ENCODE measurements around the gene JAG1. TPM values are rescaled to one million over a fixed set of nuclear protein-coding genes. Genes with fewer than 3 reads are reported as not detected.
A peak's percentile ranks its signal among the peaks of the same experiment; 100 is the strongest.

Gene JAG1
- total RNA-seq, 2 donors from 2014 or later = 66.5 to 102 TPM

DNA sequence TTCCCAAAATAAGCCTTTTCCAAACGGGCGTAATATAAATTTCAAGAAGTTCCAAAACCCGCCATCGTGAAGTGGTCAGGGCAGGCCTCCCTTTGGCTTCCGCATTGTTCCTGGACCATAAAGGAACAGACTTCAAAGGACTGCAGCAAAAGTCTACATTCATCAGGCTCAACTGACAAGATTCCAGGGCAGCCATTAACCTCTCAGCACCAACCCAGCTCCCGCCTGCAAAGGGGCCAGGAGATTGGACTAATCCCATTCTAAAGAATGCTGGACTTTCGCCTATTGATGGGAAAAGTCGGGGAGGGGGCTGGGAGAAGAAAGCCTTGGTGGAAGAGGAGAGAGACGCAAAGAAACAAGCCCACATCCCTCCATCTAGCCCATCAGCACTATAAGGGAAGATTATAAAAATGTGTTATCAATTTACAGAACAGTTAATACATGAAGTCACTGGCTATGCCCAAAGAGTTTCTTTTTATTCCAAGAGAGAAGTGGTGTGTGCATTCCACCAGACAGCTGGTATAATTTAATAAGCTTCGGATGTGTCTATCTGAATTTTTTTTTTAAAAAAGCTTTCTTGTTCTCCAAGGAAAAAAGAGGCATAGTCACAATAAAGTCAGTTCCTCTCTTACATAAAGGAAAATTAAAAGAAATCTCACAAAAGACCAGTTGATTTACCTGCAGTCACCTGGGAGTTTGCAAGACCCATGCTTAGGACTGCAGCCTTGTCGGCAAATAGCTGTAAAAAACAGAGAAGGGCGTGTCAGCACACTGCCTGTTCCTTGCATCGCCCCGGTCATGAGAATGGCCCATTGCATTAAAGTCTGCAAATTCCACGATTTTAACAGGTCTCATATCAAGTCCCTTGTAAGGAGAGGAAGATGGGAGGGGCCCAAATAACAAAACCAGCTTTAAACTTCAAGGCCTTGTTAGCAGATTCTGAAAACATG, 17.8 kb downstream of the JAG1 start:
- no peak for DNase-seq
- H3K4me1 ChIP-seq = peaks cover 13% of the 10 kb centered on the region
- peak overlapping the region in 1 of 2 donors; percentile 53 for H3K9ac ChIP-seq (ENCODE audit: low read depth in 2 of 2, low read length in 2 of 2)
- no peaks in the 10 kb centered on the region for H3K9me3 ChIP-seq
- no peak overlapping the region for H3K27ac ChIP-seq
- peaks cover 2% of the 10 kb centered on the region for H3K36me3 ChIP-seq
- intact Hi-C loops (cut with DNase I) = loop anchor here (10.0 kb wide), 1 partner anchor 101 kb away; no protein-coding TSS in a partner anchor
- H3K4me3 ChIP-seq = no peak overlapping the region
- no peaks in the 10 kb centered on the region for H3K27me3 ChIP-seq
- TF ChIP-seq, protein P1, sequence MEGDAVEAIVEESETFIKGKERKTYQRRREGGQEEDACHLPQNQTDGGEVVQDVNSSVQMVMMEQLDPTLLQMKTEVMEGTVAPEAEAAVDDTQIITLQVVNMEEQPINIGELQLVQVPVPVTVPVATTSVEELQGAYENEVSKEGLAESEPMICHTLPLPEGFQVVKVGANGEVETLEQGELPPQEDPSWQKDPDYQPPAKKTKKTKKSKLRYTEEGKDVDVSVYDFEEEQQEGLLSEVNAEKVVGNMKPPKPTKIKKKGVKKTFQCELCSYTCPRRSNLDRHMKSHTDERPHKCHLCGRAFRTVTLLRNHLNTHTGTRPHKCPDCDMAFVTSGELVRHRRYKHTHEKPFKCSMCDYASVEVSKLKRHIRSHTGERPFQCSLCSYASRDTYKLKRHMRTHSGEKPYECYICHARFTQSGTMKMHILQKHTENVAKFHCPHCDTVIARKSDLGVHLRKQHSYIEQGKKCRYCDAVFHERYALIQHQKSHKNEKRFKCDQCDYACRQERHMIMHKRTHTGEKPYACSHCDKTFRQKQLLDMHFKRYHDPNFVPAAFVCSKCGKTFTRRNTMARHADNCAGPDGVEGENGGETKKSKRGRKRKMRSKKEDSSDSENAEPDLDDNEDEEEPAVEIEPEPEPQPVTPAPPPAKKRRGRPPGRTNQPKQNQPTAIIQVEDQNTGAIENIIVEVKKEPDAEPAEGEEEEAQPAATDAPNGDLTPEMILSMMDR (IDR thresholded peaks at IDR 0.05) = no peak

DNA sequence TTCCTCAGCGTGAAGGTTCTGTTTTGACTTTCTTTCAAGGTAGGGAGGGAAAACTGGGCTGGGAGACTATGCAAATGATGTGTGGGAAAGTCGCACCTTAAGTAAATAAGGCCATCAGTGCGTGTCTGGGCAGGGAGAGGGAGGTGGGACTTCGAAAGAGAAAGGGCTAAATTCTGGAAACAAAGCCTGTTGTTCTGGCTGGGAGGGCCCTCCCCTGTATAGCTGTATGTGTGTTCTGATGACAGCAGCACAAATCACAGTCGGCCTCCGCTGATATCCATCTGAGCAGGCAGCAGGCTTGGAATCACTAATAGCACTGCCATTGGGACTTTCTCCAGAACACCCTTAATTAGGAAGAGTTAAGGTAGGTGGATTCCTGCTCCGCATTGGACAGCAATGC, 19.2 kb downstream of the JAG1 start:
- DNase-seq = peak; percentile 64
- H3K9me3 ChIP-seq = no peaks in the 10 kb centered on the region
- H3K4me3 ChIP-seq = no peak overlapping the region
- intact Hi-C loops (cut with DNase I) = loop anchor here (10.0 kb wide), 1 partner anchor 100 kb away; no protein-coding TSS in a partner anchor
- peaks cover 10% of the 10 kb centered on the region for H3K36me3 ChIP-seq
- H3K27me3 ChIP-seq = no peaks in the 10 kb centered on the region
- peaks cover 13% of the 10 kb centered on the region for H3K4me1 ChIP-seq
- TF ChIP-seq, protein P1 (IDR thresholded peaks at IDR 0.05) = no peak
- H3K27ac ChIP-seq = peak overlapping the region; percentile 63
- H3K9ac ChIP-seq (ENCODE audit: low read depth in 2 of 2, low read length in 2 of 2) = peak overlapping the region in 1 of 2 donors; percentile 53

DNA sequence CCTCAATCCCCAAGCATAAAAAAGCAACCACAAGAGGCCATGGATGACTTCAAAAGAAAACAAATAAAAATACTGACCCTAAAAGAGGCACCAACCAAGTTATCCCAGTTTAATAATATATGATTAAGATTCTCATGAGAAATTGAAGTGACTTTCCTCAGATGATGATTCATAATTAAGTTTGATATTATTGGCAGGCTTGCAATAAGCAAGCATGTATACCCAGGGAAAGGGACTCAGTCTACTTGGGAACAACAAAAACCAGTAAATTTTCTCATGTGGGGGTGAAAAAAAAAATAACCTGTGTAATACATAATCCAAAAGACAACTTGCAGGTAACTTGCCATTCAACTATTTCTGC, 19.6 kb downstream of the JAG1 start:
- Histone ChIP-seq H3K9me3 (no peaks in the 10 kb centered on the region), H3K4me1 (peaks cover 13% of the 10 kb centered on the region), H3K27me3 (no peaks in the 10 kb centered on the region), H3K4me3 (no peak overlapping the region), H3K9ac (ENCODE audit: low read depth in 2 of 2, low read length in 2 of 2) (no peak overlapping the region), H3K27ac (peak overlapping the region; percentile 63), H3K36me3 (peaks cover 12% of the 10 kb centered on the region)
- DNase-seq = no peak
- intact Hi-C loops (cut with DNase I) = loop anchor here (10.0 kb wide), 1 partner anchor 99 kb away; no protein-coding TSS in a partner anchor
- TF ChIP-seq, protein P1 (IDR thresholded peaks at IDR 0.05) = no peak

DNA sequence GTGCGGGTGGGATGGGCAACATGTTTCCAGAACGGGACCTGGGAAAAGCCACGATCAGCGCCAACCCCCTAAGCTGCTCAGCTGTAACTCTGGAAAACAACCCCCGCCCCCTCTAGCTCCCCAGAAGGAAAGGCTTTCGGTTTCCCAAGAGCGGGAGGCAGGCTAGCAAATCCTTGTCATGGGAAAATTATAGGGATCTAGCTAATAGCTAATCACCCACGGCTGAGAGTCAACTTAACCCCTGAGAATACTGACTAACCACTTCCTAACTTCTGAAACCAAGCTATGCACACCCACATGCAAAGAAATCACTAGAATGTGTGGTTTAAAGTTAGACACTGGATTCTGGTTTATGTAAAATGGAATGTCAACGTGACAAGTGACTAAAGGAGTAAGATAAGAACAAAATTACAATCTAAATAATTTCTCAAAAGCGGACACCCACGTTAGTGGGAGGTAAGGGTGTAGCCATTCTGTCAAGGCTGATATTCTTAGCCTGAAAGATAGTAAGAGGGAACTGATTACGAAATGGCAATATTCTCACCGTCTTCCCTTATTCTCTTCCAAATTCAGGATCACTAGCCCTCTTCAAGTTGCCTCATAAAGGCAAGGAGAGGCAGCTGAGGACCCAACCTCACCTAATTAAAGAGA, 20.1 kb downstream of the JAG1 start:
- intact Hi-C loops (cut with DNase I) = loop anchor here (10.0 kb wide), 1 partner anchor 99 kb away; no protein-coding TSS in a partner anchor
- peaks cover 13% of the 10 kb centered on the region for H3K4me1 ChIP-seq
- peaks cover 13% of the 10 kb centered on the region for H3K36me3 ChIP-seq
- H3K4me3 ChIP-seq = no peak overlapping the region
- no peaks in the 10 kb centered on the region for H3K27me3 ChIP-seq
- no peaks in the 10 kb centered on the region for H3K9me3 ChIP-seq
- no peak overlapping the region for H3K9ac ChIP-seq (ENCODE audit: low read depth in 2 of 2, low read length in 2 of 2)
- TF ChIP-seq, protein P1 (IDR thresholded peaks at IDR 0.05) = no peak
- no peak for DNase-seq
- H3K27ac ChIP-seq = peak overlapping the region; percentile 63

DNA sequence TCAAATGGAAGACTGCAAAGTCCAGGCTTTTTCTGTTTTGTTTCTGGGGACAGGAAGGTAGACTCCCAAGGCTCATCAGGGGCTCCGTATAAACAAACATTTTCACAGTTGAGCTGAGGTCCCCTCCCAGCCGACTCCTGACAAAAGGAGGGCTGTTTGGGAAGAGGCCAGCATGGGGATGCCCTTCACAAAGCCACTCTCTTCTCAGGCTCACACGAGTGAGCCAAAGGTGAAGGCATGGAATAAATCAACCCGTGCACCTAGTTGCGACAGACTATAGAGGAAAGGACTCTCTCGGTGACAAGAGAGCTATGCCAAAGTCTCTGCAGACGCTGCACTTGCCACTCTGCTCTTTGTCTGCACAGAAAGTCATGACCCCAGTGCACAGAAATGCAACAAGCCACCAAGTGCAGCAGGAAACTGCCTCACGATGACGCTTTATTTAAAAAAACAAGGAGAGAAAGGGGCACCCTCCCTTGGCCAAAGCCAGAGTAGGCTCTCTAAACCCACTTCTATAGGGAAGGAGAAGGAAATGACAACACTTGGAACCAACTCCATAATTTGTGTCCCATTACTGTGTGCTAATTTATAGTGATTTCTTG, 21.0 kb downstream of the JAG1 start:
- H3K9me3 ChIP-seq = no peaks in the 10 kb centered on the region
- TF ChIP-seq, protein P1 (IDR thresholded peaks at IDR 0.05) = no peak
- no peak overlapping the region for H3K9ac ChIP-seq (ENCODE audit: low read depth in 2 of 2, low read length in 2 of 2)
- H3K36me3 ChIP-seq = peaks cover 17% of the 10 kb centered on the region
- H3K27ac ChIP-seq = peak overlapping the region; percentile 63
- no peaks in the 10 kb centered on the region for H3K27me3 ChIP-seq
- DNase-seq = no peak
- H3K4me1 ChIP-seq = peaks cover 13% of the 10 kb centered on the region
- no peak overlapping the region for H3K4me3 ChIP-seq
- intact Hi-C loops (cut with DNase I) = loop anchor here (10.0 kb wide), 1 partner anchor 98 kb away; no protein-coding TSS in a partner anchor

All from colonic mucosa (tissue), 4 donors.